ENCODE results near the gene BRCA1.
"Not testable (repeated sequence)": the region's sequence is repeated elsewhere in the genome, so short reads cannot be mapped to it uniquely, and the experiment has no call there.

BRCA1 gene

GRCh38 chr17:43133439-43133838 lies 8.3 kb upstream of the BRCA1 start:
- not testable (repeated sequence) for DNase-seq (ENCODE audit: low spot score)

GRCh38 chr17:43132117-43132516 lies 7.0 kb upstream of the BRCA1 start:
- DNase-seq (ENCODE audit: low spot score), result no peak

- no peak for DNase-seq (ENCODE audit: low spot score)
Measured at GRCh38 chr17:43129671-43130010, 4.5 kb upstream of the BRCA1 start.

- not testable (repeated sequence) for DNase-seq (ENCODE audit: low spot score)
Measured at GRCh38 chr17:43127333-43127876, 2.2 kb upstream of the BRCA1 start.

- DNase-seq (ENCODE audit: low spot score), result no peak
Measured at GRCh38 chr17:43126911-43127290, 1.7 kb upstream of the BRCA1 start.

GRCh38 chr17:43125967-43126910 lies 1.1 kb upstream of the BRCA1 start:
- no peak for DNase-seq (ENCODE audit: low spot score)

GRCh38 chr17:43118679-43119615 lies 6.2 kb downstream of the BRCA1 start:
- no peak for DNase-seq (ENCODE audit: low spot score)

- DNase-seq (ENCODE audit: low spot score), result no peak
Measured at GRCh38 chr17:43114151-43114552, 11.0 kb downstream of the BRCA1 start.

GRCh38 chr17:43106552-43106951 lies 18.6 kb downstream of the BRCA1 start:
- DNase-seq (ENCODE audit: low spot score), result no peak

GRCh38 chr17:43105146-43105545 lies 20.0 kb downstream of the BRCA1 start:
- DNase-seq (ENCODE audit: low spot score), result no peak

GRCh38 chr17:43104665-43105064 lies 20.5 kb downstream of the BRCA1 start:
- no peak for DNase-seq (ENCODE audit: low spot score)

- not testable (repeated sequence) for DNase-seq (ENCODE audit: low spot score)
Measured at GRCh38 chr17:43095364-43095763, 29.8 kb downstream of the BRCA1 start.

GRCh38 chr17:43094129-43094835 lies 30.9 kb downstream of the BRCA1 start:
- DNase-seq (ENCODE audit: low spot score), result no peak

GRCh38 chr17:43092901-43093300 lies 32.3 kb downstream of the BRCA1 start:
- DNase-seq (ENCODE audit: low spot score), result no peak

GRCh38 chr17:43090022-43090421 lies 35.1 kb downstream of the BRCA1 start:
- DNase-seq (ENCODE audit: low spot score), result no peak

GRCh38 chr17:43085474-43085873 lies 39.7 kb downstream of the BRCA1 start:
- peak; percentile 17 for DNase-seq (ENCODE audit: low spot score)

GRCh38 chr17:43079641-43080302 lies 45.4 kb downstream of the BRCA1 start:
- DNase-seq (ENCODE audit: low spot score), result no peak

- no peak for DNase-seq (ENCODE audit: low spot score)
Measured at GRCh38 chr17:43074869-43075268, 50.3 kb downstream of the BRCA1 start.

- DNase-seq (ENCODE audit: low spot score), result no peak
Measured at GRCh38 chr17:43070872-43071271, 54.3 kb downstream of the BRCA1 start.

GRCh38 chr17:43070257-43070656 lies 54.9 kb downstream of the BRCA1 start:
- no peak for DNase-seq (ENCODE audit: low spot score)

- DNase-seq (ENCODE audit: low spot score), result no peak
Measured at GRCh38 chr17:43069368-43069898, 55.7 kb downstream of the BRCA1 start.
